Right ventricle myocardium inferior (tissue), 1 donor: ENCODE results near the gene AIP. TPM values are rescaled to one million over a fixed set of nuclear protein-coding genes. Genes with fewer than 3 reads are reported as not detected.

ENCODE experiments used
- ATAC-seq: fragments of 200-7000 bp; cut with Tn5 transposase; one replicate; pipeline ENCODE4 v1.9.1; 2020; ENCODE audit warnings: mild to moderate bottlenecking, moderate library complexity
- DNase-seq: peaks from one replicate; pipeline ENCODE4 v3.0.0; 2021; ENCODE audit errors: missing footprints
- intact Hi-C: fragments of 100-400 bp; cut with DNase I; formaldehyde crosslinking; loops from one replicate; pipeline ENCODE4 v1.11.0; 2022
- total RNA-seq: library from RNA; stranded (reverse); fragmentation: NEBNext Ultra II Directional; extraction: Animal tissue kit (Norgen Biotek cat#: 25700); gene quantifications from one replicate; pipeline ENCODE4 v1.2.1, GENCODE V29; 2021
- donor health status: DM: no; HTN: yes; CAD: no; lungs with severe emphysema.

The AIP gene
- total RNA-seq, 1 donor from 2014 or later: 57.4 TPM

- ATAC-seq (no peak), DNase-seq (no peak)
- intact Hi-C loops: loop anchor here (2.0 kb wide), 1 partner anchor 26 kb away; the partner anchor contains the start of gene TMEM134
Observed at GRCh38 chr11:67442504-67443404, 40.1 kb upstream of the AIP start.

GRCh38 chr11:67445515-67445914, 37.3 kb upstream of the AIP start:
- no peak for ATAC-seq
- intact Hi-C loops: no loop called here

GRCh38 chr11:67448220-67448609, 34.6 kb upstream of the AIP start:
- ATAC-seq (no peak), DNase-seq (no peak)

More at GRCh38 chr11:67445515-67445914, 37.3 kb upstream of the AIP start:
- no peak for DNase-seq

GRCh38 chr11:67449116-67449844, 33.5 kb upstream of the AIP start:
- ATAC-seq (peak; percentile 35), DNase-seq (peak; percentile 62)
- intact Hi-C loops: no loop called here

More at GRCh38 chr11:67448220-67448609, 34.6 kb upstream of the AIP start:
- intact Hi-C loops: no loop called here

GRCh38 chr11:67450796-67451657, 31.8 kb upstream of the AIP start:
- no peak for DNase-seq
- ATAC-seq: no peak
- intact Hi-C loops: no loop called here

GRCh38 chr11:67451658-67451976, 31.2 kb upstream of the AIP start:
- intact Hi-C loops: no loop called here
- ATAC-seq (no peak), DNase-seq (no peak)

- DNase-seq: no peak
- intact Hi-C loops: no loop called here
- no peak for ATAC-seq
Observed at GRCh38 chr11:67452141-67452952, 30.5 kb upstream of the AIP start, which contains the start of gene GPR152. Gene GPR152 (minus strand): TSS chr11:67452729. CDS start chr11:67452724, 5 bp downstream.

- ATAC-seq: no peak
Observed at GRCh38 chr11:67453816-67454732, 28.8 kb upstream of the AIP start.

GRCh38 chr11:67455054-67455453, 27.8 kb upstream of the AIP start, which contains the start of gene CABP4:
Gene CABP4 (plus strand): TSS chr11:67455354. CDS start chr11:67455424, 70 bp downstream.
- no peak for ATAC-seq
- intact Hi-C loops: no loop called here
- no peak for DNase-seq

More at GRCh38 chr11:67453816-67454732, 28.8 kb upstream of the AIP start:
- intact Hi-C loops: no loop called here
- no peak for DNase-seq

GRCh38 chr11:67456068-67456705, 26.6 kb upstream of the AIP start:
- ATAC-seq: no peak
- intact Hi-C loops: no loop called here
- no peak for DNase-seq

GRCh38 chr11:67457453-67457852, 25.4 kb upstream of the AIP start:
- DNase-seq: no peak
- intact Hi-C loops: no loop called here
- ATAC-seq: no peak

GRCh38 chr11:67458266-67458665, 24.6 kb upstream of the AIP start:
- intact Hi-C loops: no loop called here
- ATAC-seq: no peak
- no peak for DNase-seq

- ATAC-seq (no peak), DNase-seq (no peak)
- intact Hi-C loops: no loop called here
Observed at GRCh38 chr11:67463186-67463585, 19.6 kb upstream of the AIP start.

GRCh38 chr11:67463680-67464410, 19.0 kb upstream of the AIP start:
- intact Hi-C loops: loop anchor here (1.0 kb wide), 1 partner anchor 36 kb away; the partner anchor contains the start of gene RPS6KB2
- peak; percentile 87 for DNase-seq
- ATAC-seq: peak; percentile 3

GRCh38 chr11:67464411-67465188, 18.2 kb upstream of the AIP start:
- DNase-seq (peak; percentile 95), ATAC-seq (peak; percentile 58)
- intact Hi-C loops: loop anchor here (1.0 to 5.0 kb wide), 2 partner anchors 36 to 62 kb away; partner anchors contain the start of genes PPP1CA, RPS6KB2 and TBC1D10C
